ENCODE data around the gene NIPAL3. TPM values are rescaled to one million over a fixed set of nuclear protein-coding genes. Genes with fewer than 3 reads are reported as not detected.

Gene NIPAL3
- total RNA-seq, 1 donor: 31.8 TPM

DNA sequence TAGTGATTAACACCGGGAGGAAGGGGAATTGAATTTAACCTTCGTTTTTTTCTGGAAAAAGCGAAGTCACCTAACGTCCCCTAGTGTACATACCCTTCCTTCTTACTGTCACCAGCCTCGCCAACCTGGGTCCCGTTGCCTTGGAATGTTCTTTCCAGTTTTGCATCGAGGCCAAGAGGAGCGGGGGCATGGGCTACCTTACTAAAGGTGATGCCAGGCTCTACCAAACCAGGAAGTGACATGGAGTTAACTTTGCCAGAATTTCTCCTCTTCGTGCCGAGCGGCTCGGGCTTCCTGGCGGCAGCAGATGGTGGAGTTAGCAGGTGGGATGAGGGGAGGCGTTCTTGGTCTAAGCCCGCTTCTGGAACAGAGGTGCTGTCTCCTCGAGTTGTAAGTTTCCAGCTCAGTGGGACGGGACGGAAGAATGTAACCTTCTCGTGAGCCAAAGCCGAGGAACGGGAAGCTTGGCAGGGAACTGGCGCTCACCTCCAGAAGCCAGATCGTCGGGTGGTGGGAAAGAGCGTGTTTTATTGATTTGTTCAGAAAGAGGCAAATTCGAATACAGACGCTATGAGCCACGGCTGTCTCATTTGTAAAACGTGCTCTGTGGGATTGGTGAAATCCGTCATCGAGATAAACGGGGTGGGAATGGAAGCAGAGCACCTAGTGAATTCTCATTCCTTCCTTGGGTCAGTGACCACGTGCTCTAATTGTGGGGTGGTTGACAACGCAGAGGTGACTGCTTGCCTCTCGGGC lies 486 bp downstream of the NIPAL3 start:
- DNase-seq (ENCODE audit: insufficient read length, low spot score, missing footprints): no peak
- TF ChIP-seq, protein P1, sequence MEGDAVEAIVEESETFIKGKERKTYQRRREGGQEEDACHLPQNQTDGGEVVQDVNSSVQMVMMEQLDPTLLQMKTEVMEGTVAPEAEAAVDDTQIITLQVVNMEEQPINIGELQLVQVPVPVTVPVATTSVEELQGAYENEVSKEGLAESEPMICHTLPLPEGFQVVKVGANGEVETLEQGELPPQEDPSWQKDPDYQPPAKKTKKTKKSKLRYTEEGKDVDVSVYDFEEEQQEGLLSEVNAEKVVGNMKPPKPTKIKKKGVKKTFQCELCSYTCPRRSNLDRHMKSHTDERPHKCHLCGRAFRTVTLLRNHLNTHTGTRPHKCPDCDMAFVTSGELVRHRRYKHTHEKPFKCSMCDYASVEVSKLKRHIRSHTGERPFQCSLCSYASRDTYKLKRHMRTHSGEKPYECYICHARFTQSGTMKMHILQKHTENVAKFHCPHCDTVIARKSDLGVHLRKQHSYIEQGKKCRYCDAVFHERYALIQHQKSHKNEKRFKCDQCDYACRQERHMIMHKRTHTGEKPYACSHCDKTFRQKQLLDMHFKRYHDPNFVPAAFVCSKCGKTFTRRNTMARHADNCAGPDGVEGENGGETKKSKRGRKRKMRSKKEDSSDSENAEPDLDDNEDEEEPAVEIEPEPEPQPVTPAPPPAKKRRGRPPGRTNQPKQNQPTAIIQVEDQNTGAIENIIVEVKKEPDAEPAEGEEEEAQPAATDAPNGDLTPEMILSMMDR (IDR thresholded peaks at IDR 0.05; ENCODE audit: extremely low read depth, low read depth, low read length): no peak
- Histone ChIP-seq H3K9me3 (ENCODE audit: low read depth, low read length) (no peaks in the 10 kb centered on the region), H4K20me1 (ENCODE audit: insufficient read depth, low read length) (no peaks in the 10 kb centered on the region), H3K36me3 (ENCODE audit: insufficient read depth, low read length) (peaks cover 8% of the 10 kb centered on the region), H3K27me3 (ENCODE audit: insufficient read depth, low read length) (no peaks in the 10 kb centered on the region), H3K4me1 (ENCODE audit: insufficient read depth, low read length) (peaks cover 55% of the 10 kb centered on the region), H3K79me2 (ENCODE audit: insufficient read depth, low read length) (peaks cover 23% of the 10 kb centered on the region), H3K4me2 (ENCODE audit: insufficient read depth, low read length) (peak overlapping the region; percentile 93), H3K4me3 (ENCODE audit: insufficient read depth, low read length) (peak overlapping the region; percentile 78), H2AFZ (ENCODE audit: low read length) (peak overlapping the region; percentile 90), H3K27ac (ENCODE audit: low read depth, low read length) (peak overlapping the region; percentile 90)

DNA sequence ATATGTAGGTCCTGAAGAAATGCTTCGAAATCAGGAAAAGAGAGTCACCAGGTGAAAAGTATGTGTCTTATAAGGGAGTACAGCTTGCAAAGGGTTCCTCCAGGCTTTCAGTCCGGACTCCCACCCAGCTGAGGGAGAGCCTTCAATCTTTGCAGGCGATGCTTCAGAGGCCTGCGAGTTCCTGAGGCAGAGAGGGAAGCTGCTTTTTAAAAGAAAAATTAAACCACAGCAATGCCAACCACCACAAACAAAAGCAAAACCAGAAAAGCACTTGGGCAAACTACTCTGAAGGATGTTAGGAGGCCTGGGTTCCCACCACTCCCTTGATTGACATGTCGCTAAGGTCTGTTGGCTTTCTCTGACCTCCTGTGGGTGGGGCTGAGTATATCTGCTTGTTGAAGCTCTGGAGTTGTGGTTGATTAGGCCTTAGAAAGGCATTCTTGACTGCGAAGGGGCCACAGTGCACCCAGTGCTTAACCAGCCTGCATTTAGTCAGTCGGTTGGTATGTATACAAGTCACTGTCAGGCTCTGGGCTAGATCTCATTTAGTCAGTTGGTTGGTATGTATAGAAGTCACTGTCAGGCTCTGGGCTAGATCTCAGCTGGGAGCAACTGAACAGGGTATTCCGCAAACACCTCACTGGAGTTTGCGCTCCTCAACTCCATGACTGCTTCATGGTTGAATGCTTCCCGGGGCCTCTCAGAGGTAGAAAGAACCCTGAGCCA lies 1.2 kb downstream of the NIPAL3 start:
- peak overlapping the region; percentile 93 for H3K4me2 ChIP-seq (ENCODE audit: insufficient read depth, low read length)
- peak; percentile 94 for DNase-seq (ENCODE audit: insufficient read length, low spot score, missing footprints)
- H3K27me3 ChIP-seq (ENCODE audit: insufficient read depth, low read length): no peaks in the 10 kb centered on the region
- TF ChIP-seq, protein P1 (IDR thresholded peaks at IDR 0.05; ENCODE audit: extremely low read depth, low read depth, low read length): no peak
- no peaks in the 10 kb centered on the region for H4K20me1 ChIP-seq (ENCODE audit: insufficient read depth, low read length)
- peaks cover 23% of the 10 kb centered on the region for H3K79me2 ChIP-seq (ENCODE audit: insufficient read depth, low read length)
- peak overlapping the region; percentile 78 for H3K4me3 ChIP-seq (ENCODE audit: insufficient read depth, low read length)
- peak overlapping the region; percentile 90 for H3K27ac ChIP-seq (ENCODE audit: low read depth, low read length)
- no peaks in the 10 kb centered on the region for H3K9me3 ChIP-seq (ENCODE audit: low read depth, low read length)
- H3K4me1 ChIP-seq (ENCODE audit: insufficient read depth, low read length): peaks cover 49% of the 10 kb centered on the region
- peaks cover 13% of the 10 kb centered on the region for H3K36me3 ChIP-seq (ENCODE audit: insufficient read depth, low read length)
- H2AFZ ChIP-seq (ENCODE audit: low read length): peak overlapping the region; percentile 90

DNA sequence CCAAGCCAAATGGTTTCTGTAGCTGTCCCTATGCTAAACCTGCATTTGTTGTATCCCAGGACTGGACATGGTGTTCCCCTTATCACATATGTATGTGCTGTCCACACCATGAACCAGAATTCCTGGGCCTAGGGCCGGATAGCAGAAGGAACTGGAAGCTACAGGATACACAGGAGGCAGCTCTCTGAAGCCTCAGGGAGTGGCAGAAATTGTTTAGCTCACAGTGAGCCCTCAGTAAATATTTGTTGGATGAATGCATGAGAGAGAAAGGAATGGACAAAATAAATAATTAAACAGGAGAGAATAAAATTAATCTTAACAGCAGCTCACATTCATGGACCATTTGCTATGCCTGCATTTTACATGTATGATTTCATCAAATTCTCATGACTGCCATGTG lies 2.1 kb downstream of the NIPAL3 start:
- Histone ChIP-seq H3K4me3 (ENCODE audit: insufficient read depth, low read length) (peak overlapping the region; percentile 78), H3K4me2 (ENCODE audit: insufficient read depth, low read length) (peak overlapping the region; percentile 93), H3K36me3 (ENCODE audit: insufficient read depth, low read length) (peaks cover 21% of the 10 kb centered on the region), H3K9me3 (ENCODE audit: low read depth, low read length) (no peaks in the 10 kb centered on the region), H3K27me3 (ENCODE audit: insufficient read depth, low read length) (no peaks in the 10 kb centered on the region), H3K27ac (ENCODE audit: low read depth, low read length) (peak overlapping the region; percentile 90), H4K20me1 (ENCODE audit: insufficient read depth, low read length) (no peaks in the 10 kb centered on the region), H3K79me2 (ENCODE audit: insufficient read depth, low read length) (peaks cover 20% of the 10 kb centered on the region), H3K4me1 (ENCODE audit: insufficient read depth, low read length) (peaks cover 41% of the 10 kb centered on the region), H2AFZ (ENCODE audit: low read length) (no peak overlapping the region)
- DNase-seq (ENCODE audit: insufficient read length, low spot score, missing footprints): no peak
- TF ChIP-seq, protein P1 (IDR thresholded peaks at IDR 0.05; ENCODE audit: extremely low read depth, low read depth, low read length): no peak

All from osteoblast (primary cell).